ENCODE results near the gene WAPL. TPM values are rescaled to one million over a fixed set of nuclear protein-coding genes. Genes with fewer than 3 reads are reported as not detected.

Gene WAPL
- total and polyA plus RNA-seq, 9 donors = 15.3 to 33.3 (median 30.5) TPM

GRCh38 chr10:86399514-86399878, 122.1 kb downstream of the WAPL start:
- no peaks in the 10 kb centered on the region for H3K36me3 ChIP-seq
- H3K27me3 ChIP-seq = no peaks in the 10 kb centered on the region
- no peaks in the 10 kb centered on the region for H3K9me3 ChIP-seq
- H3K27ac ChIP-seq = peak overlapping the region in 1 of 2 donors; percentile 18
- TF ChIP-seq CTCF (IDR thresholded peaks at IDR 0.05) = no peak
- no peak for TF ChIP-seq POLR2A (IDR thresholded peaks at IDR 0.05)
- TF ChIP-seq EP300 (IDR thresholded peaks at IDR 0.05) = no peak
- H3K4me3 ChIP-seq = peak overlapping the region; percentile 63
- no peak for DNase-seq
- H3K4me1 ChIP-seq (ENCODE audit: insufficient read depth) = peaks cover 10% of the 10 kb centered on the region
- 30 to 31% (median 30%) methylated on average over 9 of the region's 9 CpGs for WGBS, 3 donors
- intact Hi-C loops (cut with DNase I) = loop anchor here in 2 of 4 donors (1.0 to 10.0 kb wide), 2 partner anchors 185 to 187 kb away; no protein-coding TSS in a partner anchor

GRCh38 chr10:86397120-86397519, 124.5 kb downstream of the WAPL start:
- TF ChIP-seq CTCF (IDR thresholded peaks at IDR 0.05) = no peak
- no peak for TF ChIP-seq POLR2A (IDR thresholded peaks at IDR 0.05)
- TF ChIP-seq EP300 (IDR thresholded peaks at IDR 0.05) = no peak
- Histone ChIP-seq H3K4me3 (no peak overlapping the region), H3K27ac (no peak overlapping the region), H3K9me3 (no peaks in the 10 kb centered on the region), H3K36me3 (no peaks in the 10 kb centered on the region), H3K27me3 (no peaks in the 10 kb centered on the region), H3K4me1 (ENCODE audit: insufficient read depth) (peaks cover 10% of the 10 kb centered on the region)
- 69 to 76% (median 69%) methylated on average over 7 of the region's 7 CpGs for WGBS, 3 donors
- intact Hi-C loops (cut with DNase I) = loop anchor here in 1 of 4 donors (10.0 kb wide), 1 partner anchor 188 kb away; no protein-coding TSS in a partner anchor
- no peak for DNase-seq

- intact Hi-C loops (cut with DNase I) = loop anchor here in 1 of 4 donors (10.0 kb wide), 1 partner anchor 191 kb away; no protein-coding TSS in a partner anchor
- TF ChIP-seq POLR2A (IDR thresholded peaks at IDR 0.05) = no peak
- no peak for TF ChIP-seq CTCF (IDR thresholded peaks at IDR 0.05)
- no peak for TF ChIP-seq EP300 (IDR thresholded peaks at IDR 0.05)
- Histone ChIP-seq H3K4me3 (no peak overlapping the region), H3K9me3 (no peaks in the 10 kb centered on the region), H3K4me1 (ENCODE audit: insufficient read depth) (no peaks in the 10 kb centered on the region), H3K27me3 (no peaks in the 10 kb centered on the region), H3K27ac (no peak overlapping the region), H3K36me3 (no peaks in the 10 kb centered on the region)
- no peak for DNase-seq
- 47 to 56% (median 56%) methylated on average over 10 of the region's 10 CpGs for WGBS, 3 donors
Observed at GRCh38 chr10:86393862-86394455, 127.6 kb downstream of the WAPL start.

GRCh38 chr10:86393362-86393761, 128.2 kb downstream of the WAPL start:
- Histone ChIP-seq H3K27ac (no peak overlapping the region), H3K4me3 (no peak overlapping the region), H3K9me3 (no peaks in the 10 kb centered on the region), H3K36me3 (no peaks in the 10 kb centered on the region), H3K27me3 (no peaks in the 10 kb centered on the region), H3K4me1 (ENCODE audit: insufficient read depth) (no peaks in the 10 kb centered on the region)
- no peak for DNase-seq
- TF ChIP-seq POLR2A (IDR thresholded peaks at IDR 0.05) (no peak), EP300 (IDR thresholded peaks at IDR 0.05) (no peak), CTCF (IDR thresholded peaks at IDR 0.05) (no peak)
- intact Hi-C loops (cut with DNase I) = loop anchor here in 1 of 4 donors (10.0 kb wide), 1 partner anchor 191 kb away; no protein-coding TSS in a partner anchor
- 59 to 79% (median 67%) methylated on average over 9 of the region's 9 CpGs for WGBS, 3 donors

All from ovary (tissue), 9 donors.